Activated naive CD4-positive, alpha-beta T cell treated with anti-CD3 and anti-CD28 coated beads, Interleukin-2, amount 10 ng/mL, durations not matched to agents 7 days and 5 days (primary cell): ENCODE measurements around the gene CLEC4G.
A peak's percentile ranks its signal among the peaks of the same experiment; 100 is the strongest.

Experiments used
- CTCF ChIA-PET: fragments of 350-600 bp; sonication (Branson Sonifier 250); formaldehyde crosslinking; loops from one replicate; lab custom pipeline; 2021; ENCODE audit warnings: antibody characterized with exemption; lab: Charles Lee
- DNase-seq: peaks from one replicate; pipeline ENCODE4 v3.0.0-alpha.2; 2020
- H3K27ac Mint-ChIP-seq: one replicate; pipeline ENCODE4 v1.8.0; 2021; ENCODE audit warnings: mild to moderate bottlenecking, moderate library complexity, mixed read lengths
- H3K27me3 Mint-ChIP-seq: one replicate; pipeline ENCODE4 v1.8.0; 2021; ENCODE audit warnings: mild to moderate bottlenecking, mixed read lengths
- H3K36me3 Mint-ChIP-seq: one replicate; pipeline ENCODE4 v1.8.0; 2021; ENCODE audit warnings: mixed read lengths
- H3K4me1 Mint-ChIP-seq: one replicate; pipeline ENCODE4 v1.8.0; 2021; ENCODE audit warnings: mixed read lengths
- H3K4me3 Mint-ChIP-seq: one replicate; pipeline ENCODE4 v1.8.0; 2021; ENCODE audit warnings: mild to moderate bottlenecking, moderate library complexity, mixed read lengths
- H3K9me3 Mint-ChIP-seq: one replicate; pipeline ENCODE4 v1.8.0; 2021; ENCODE audit warnings: mixed read lengths

CLEC4G gene

DNA sequence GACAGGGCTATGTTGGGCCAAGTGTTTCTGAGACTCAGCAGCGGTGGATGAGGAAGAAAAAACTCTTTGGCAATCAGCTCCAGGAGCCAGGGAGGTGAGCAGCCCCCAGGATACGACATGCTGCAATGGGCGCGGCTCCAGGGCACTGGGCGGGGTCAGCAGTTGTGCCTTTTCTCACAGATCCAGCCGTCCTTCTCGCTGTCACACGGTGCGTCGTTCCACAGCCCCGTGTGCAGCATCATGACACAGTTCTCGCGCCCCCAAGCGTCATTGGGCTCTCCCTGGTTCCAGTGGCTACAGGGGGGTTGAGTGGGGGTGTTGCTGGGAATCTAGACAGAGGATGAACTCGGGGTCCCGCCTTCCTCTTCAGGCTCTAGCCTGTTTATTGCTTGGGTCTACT is 2.7 kb downstream of the CLEC4G start:
- Mint-ChIP-seq H3K27me3 (peaks cover 63% of the 10 kb centered on the region), H3K4me1 (no peaks in the 10 kb centered on the region)

DNA sequence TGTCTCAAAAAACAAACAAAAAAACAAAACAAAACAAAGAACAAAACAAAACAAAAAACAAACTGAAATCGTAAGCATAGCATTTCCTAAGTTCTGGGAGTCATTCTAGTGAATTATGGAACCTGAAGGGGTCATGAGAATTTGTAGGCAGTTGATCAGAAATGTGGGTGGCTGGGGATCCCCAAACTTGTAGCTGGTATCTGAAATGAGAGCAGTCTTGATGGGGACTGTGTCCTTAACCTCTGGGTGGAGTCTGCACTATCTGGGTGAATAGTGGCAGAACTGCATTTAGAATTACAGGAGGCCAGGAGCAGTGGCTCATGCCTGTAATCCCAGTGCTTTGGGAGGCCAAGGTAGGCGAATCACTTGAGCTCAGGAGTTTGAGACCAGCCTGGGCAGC is 6.1 kb downstream of the CLEC4G start:
- no peak for DNase-seq
- Mint-ChIP-seq H3K4me1 (no peaks in the 10 kb centered on the region), H3K9me3 (no peaks in the 10 kb centered on the region), H3K4me3 (no peak overlapping the region), H3K36me3 (no peaks in the 10 kb centered on the region), H3K27ac (no peak overlapping the region), H3K27me3 (peaks cover 47% of the 10 kb centered on the region)
- CTCF ChIA-PET = interaction anchor here (1.0 kb wide), 1 partner anchor 45 kb away, joined by 3 read pairs; the partner anchor contains the start of gene TRAPPC5

More for the DNA sequence above, 2.7 kb downstream of the CLEC4G start:
- Mint-ChIP-seq H3K36me3 (no peaks in the 10 kb centered on the region), H3K9me3 (no peaks in the 10 kb centered on the region), H3K27ac (no peak overlapping the region), H3K4me3 (no peak overlapping the region)
- CTCF ChIA-PET = no interaction called here
- DNase-seq = no peak

GRCh38 chr19:7722231-7722651 is 9.7 kb downstream of the CLEC4G start:
- H3K27ac Mint-ChIP-seq = no peak overlapping the region
- H3K9me3 Mint-ChIP-seq = no peaks in the 10 kb centered on the region
- H3K4me3 Mint-ChIP-seq = no peak overlapping the region
- CTCF ChIA-PET = no interaction called here
- peaks cover 20% of the 10 kb centered on the region for H3K27me3 Mint-ChIP-seq
- H3K4me1 Mint-ChIP-seq = no peaks in the 10 kb centered on the region
- no peaks in the 10 kb centered on the region for H3K36me3 Mint-ChIP-seq
- DNase-seq = no peak

- Mint-ChIP-seq H3K27ac (no peak overlapping the region), H3K9me3 (peaks cover 7% of the 10 kb centered on the region), H3K4me1 (no peaks in the 10 kb centered on the region), H3K27me3 (peaks cover 19% of the 10 kb centered on the region), H3K4me3 (no peak overlapping the region), H3K36me3 (no peaks in the 10 kb centered on the region)
- DNase-seq = no peak
- CTCF ChIA-PET = no interaction called here
Measured at GRCh38 chr19:7720351-7720750, 11.6 kb downstream of the CLEC4G start.

DNA sequence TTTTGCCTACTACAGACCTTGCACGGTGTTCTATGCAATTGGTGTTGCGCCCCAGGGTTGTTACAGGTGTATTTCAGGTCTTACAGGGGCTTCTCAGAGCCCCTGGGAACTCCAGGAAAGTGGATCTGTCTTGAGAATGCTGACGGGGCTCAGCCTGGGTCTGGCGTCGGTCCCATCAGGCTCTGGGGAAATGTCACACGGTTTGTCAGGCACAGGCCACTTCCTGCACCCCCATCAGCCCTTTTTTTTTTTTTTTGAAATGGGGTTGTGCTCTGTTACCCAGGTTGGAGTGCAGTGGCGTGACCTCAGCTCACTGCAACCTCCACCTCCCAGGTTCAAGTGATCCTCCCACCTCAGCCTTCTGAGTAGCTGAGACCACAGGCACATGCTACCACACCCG is 13.2 kb downstream of the CLEC4G start:
- Mint-ChIP-seq H3K9me3 (peaks cover 7% of the 10 kb centered on the region), H3K27me3 (peaks cover 19% of the 10 kb centered on the region), H3K4me1 (peaks cover 6% of the 10 kb centered on the region), H3K36me3 (no peaks in the 10 kb centered on the region), H3K4me3 (no peak overlapping the region), H3K27ac (no peak overlapping the region)
- DNase-seq = no peak
- CTCF ChIA-PET = interaction anchor here (1.3 kb wide), 1 partner anchor 38 kb away, joined by 3 read pairs; the partner anchor contains the start of gene TRAPPC5

- Mint-ChIP-seq H3K4me1 (peaks cover 6% of the 10 kb centered on the region), H3K9me3 (peaks cover 7% of the 10 kb centered on the region), H3K27me3 (peaks cover 15% of the 10 kb centered on the region), H3K36me3 (no peaks in the 10 kb centered on the region), H3K4me3 (no peak overlapping the region), H3K27ac (no peak overlapping the region)
- CTCF ChIA-PET = no interaction called here
- no peak for DNase-seq
Measured at GRCh38 chr19:7716762-7717161, 15.1 kb downstream of the CLEC4G start.

DNA sequence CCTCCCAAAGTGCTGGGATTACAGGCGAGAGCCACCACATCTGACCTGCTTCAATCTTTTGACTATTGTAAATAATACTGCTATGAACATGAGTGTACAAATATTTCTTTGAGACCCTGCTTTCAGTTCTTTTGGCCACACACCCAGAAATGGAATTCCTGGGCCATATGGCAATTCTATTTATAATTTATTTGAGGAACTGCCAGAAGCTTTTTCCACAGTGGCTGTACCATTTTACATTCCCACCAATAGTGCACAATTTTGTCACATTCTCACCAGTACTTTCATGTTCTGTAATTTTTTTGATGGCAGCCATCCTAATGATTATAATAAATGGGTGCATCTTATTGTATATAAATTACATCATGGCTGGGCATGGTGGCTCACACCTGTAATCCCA is 16.2 kb downstream of the CLEC4G start:
- Mint-ChIP-seq H3K27me3 (peaks cover 17% of the 10 kb centered on the region), H3K27ac (no peak overlapping the region), H3K36me3 (no peaks in the 10 kb centered on the region)

GRCh38 chr19:7710616-7711015 is 21.3 kb downstream of the CLEC4G start:
- Mint-ChIP-seq H3K27ac (no peak overlapping the region), H3K36me3 (peaks cover 1% of the 10 kb centered on the region), H3K4me1 (peaks cover 32% of the 10 kb centered on the region), H3K9me3 (no peaks in the 10 kb centered on the region), H3K27me3 (peaks cover 25% of the 10 kb centered on the region), H3K4me3 (no peak overlapping the region)
- no peak for DNase-seq
- CTCF ChIA-PET = no interaction called here

More for the DNA sequence above, 16.2 kb downstream of the CLEC4G start:
- Mint-ChIP-seq H3K9me3 (peaks cover 7% of the 10 kb centered on the region), H3K4me1 (peaks cover 8% of the 10 kb centered on the region), H3K4me3 (no peak overlapping the region)
- CTCF ChIA-PET = no interaction called here
- no peak for DNase-seq

GRCh38 chr19:7709932-7710460 is 21.9 kb downstream of the CLEC4G start:
- CTCF ChIA-PET = no interaction called here
- peaks cover 36% of the 10 kb centered on the region for H3K4me1 Mint-ChIP-seq

DNA sequence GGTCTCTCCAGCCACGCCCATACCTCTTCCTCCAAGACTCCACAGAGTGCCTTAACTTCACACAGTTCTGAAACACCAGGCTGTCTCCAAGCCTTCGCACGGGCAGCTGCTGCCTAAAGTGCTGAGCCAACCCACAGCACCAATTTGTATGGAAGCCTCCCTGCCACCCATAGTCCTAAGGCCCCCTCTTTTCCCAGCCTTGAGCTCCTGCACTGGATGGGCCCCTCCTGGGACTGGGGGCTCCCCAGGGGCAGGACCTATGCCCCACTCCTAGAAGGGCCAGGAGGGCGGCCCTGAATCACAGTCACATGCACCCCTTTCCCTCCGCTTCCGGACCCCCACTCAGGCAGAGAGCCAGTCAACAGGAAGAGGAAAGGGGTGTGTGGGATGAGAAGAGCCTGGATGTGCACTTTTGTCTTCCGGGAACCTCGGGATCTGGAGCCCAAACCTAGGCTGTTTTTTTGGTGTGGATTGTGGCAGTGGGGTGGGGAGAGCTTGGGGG is 24.9 kb downstream of the CLEC4G start:
- H3K27ac Mint-ChIP-seq = peak overlapping the region; percentile 94
- peaks cover 1% of the 10 kb centered on the region for H3K36me3 Mint-ChIP-seq
- CTCF ChIA-PET = interaction anchor here (1.6 kb wide), 1 partner anchor 26 kb away, joined by 6 read pairs; the partner anchor contains the start of gene TRAPPC5
- H3K9me3 Mint-ChIP-seq = no peaks in the 10 kb centered on the region
- no peak for DNase-seq
- peaks cover 52% of the 10 kb centered on the region for H3K27me3 Mint-ChIP-seq
- H3K4me1 Mint-ChIP-seq = peaks cover 44% of the 10 kb centered on the region
- no peak overlapping the region for H3K4me3 Mint-ChIP-seq

More at GRCh38 chr19:7709932-7710460, 21.9 kb downstream of the CLEC4G start:
- Mint-ChIP-seq H3K27ac (no peak overlapping the region), H3K36me3 (peaks cover 1% of the 10 kb centered on the region), H3K9me3 (no peaks in the 10 kb centered on the region), H3K4me3 (no peak overlapping the region), H3K27me3 (peaks cover 28% of the 10 kb centered on the region)
- DNase-seq = no peak

DNA sequence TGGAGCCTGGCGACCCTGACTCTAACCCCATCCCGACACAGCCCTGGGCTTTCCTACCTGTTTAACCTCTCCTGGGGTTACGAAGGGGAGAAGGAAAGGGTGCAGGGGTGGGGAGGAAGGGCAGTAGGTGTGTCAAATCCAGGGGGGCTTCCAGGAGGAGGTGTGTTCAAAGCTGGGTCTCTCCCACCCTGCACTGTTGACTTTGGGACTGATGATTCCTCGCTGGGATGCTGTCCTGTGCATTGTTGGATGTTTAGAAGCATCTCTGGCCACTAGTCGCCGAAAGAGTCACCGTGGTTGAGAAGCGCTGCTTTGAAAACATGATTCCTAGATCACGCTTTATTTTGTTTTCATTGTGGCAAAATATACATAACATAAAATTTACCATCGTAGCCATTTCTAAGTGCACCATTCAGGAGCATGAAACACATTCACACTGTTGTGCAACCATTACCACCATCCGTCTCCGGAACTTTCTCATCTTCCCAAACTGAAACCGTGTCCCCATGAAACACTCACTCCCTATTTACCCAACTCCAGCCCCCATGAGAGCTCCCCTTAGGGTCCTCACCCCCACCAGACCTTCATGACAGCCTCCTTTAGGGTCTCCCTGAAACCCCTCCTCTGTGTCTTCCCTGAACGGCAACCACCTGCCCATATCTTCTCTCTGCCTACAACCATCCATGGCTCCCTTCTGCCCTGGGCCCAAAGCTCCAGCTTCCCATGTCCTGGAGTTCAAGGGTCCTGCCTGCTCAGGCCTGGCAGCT is 25.5 kb downstream of the CLEC4G start:
- H3K9me3 Mint-ChIP-seq = no peaks in the 10 kb centered on the region
- DNase-seq = no peak
- peaks cover 44% of the 10 kb centered on the region for H3K4me1 Mint-ChIP-seq
- peaks cover 59% of the 10 kb centered on the region for H3K27me3 Mint-ChIP-seq
- H3K27ac Mint-ChIP-seq = peak overlapping the region; percentile 94
- peaks cover 1% of the 10 kb centered on the region for H3K36me3 Mint-ChIP-seq
- CTCF ChIA-PET = interaction anchor here (0.7 to 1.6 kb wide), 3 partner anchors 25 to 138 kb away, joined by 3 to 6 read pairs (median 3); partner anchors contain the start of gene TRAPPC5
- H3K4me3 Mint-ChIP-seq = peak overlapping the region; percentile 33

DNA sequence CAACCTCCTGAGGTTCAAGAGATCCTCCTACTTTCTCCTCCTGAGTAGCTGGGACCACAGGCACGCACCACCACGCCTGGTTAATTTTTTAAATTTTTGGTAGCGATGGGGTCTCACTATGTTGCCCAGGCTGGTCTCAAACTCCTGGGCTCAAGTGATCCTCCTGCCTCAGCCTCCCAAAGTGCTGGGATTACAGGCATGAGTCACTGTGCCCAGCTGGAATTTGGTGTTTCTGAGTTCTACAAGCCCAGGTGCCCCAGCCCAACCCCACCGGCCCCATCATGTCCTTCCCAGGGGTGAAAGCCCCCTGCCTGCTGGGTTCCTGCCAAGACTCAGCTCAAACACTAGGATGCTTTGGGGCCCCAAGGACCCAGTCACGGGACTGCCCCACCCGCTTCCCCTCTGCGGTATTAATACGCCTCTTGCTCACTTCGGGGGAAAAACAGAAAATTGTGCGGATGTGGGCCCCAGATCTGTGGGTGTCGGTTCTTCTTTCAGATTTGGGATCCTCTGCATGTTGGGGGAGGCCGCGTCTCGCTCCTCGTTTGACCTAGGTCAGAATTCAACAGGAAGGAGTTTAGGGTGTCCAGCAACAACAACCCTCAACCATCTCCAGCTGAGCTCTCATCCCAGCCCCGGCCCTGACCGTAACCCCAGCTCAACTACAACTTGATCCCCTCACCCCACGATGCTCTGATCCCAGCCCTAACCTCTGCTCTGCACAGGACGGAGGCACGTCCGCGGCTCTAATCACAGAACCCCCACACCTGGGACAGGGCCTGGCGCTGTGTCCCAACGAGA is 26.3 kb downstream of the CLEC4G start:
- Mint-ChIP-seq H3K9me3 (no peaks in the 10 kb centered on the region), H3K4me1 (peaks cover 42% of the 10 kb centered on the region), H3K4me3 (peak overlapping the region; percentile 33), H3K36me3 (peaks cover 1% of the 10 kb centered on the region), H3K27ac (peak overlapping the region; percentile 94), H3K27me3 (peaks cover 58% of the 10 kb centered on the region)
- peak; percentile 84 for DNase-seq
- CTCF ChIA-PET = interaction anchor here (0.6 to 1.1 kb wide), 4 partner anchors 25 to 866 kb away, joined by 3 read pairs; partner anchors contain the start of gene TRAPPC5

GRCh38 chr19:7704280-7705060 is 27.4 kb downstream of the CLEC4G start:
- peaks cover 39% of the 10 kb centered on the region for H3K4me1 Mint-ChIP-seq

More at GRCh38 chr19:7704280-7705060, 27.4 kb downstream of the CLEC4G start:
- Mint-ChIP-seq H3K36me3 (peaks cover 1% of the 10 kb centered on the region), H3K9me3 (no peaks in the 10 kb centered on the region), H3K27ac (no peak overlapping the region), H3K27me3 (peaks cover 59% of the 10 kb centered on the region), H3K4me3 (no peak overlapping the region)
- DNase-seq = no peak
- CTCF ChIA-PET = no interaction called here
